KG1 (cell line): ENCODE data around the gene FCGR3B.
"Not testable (repeated sequence)": the region's sequence is repeated elsewhere in the genome, so short reads cannot be mapped to it uniquely, and the experiment has no call there.

Experiments
- DNase-seq: peaks from one replicate; lab custom pipeline; 2025; lab: John Stamatoyannopoulos, UW

Gene FCGR3B

DNA sequence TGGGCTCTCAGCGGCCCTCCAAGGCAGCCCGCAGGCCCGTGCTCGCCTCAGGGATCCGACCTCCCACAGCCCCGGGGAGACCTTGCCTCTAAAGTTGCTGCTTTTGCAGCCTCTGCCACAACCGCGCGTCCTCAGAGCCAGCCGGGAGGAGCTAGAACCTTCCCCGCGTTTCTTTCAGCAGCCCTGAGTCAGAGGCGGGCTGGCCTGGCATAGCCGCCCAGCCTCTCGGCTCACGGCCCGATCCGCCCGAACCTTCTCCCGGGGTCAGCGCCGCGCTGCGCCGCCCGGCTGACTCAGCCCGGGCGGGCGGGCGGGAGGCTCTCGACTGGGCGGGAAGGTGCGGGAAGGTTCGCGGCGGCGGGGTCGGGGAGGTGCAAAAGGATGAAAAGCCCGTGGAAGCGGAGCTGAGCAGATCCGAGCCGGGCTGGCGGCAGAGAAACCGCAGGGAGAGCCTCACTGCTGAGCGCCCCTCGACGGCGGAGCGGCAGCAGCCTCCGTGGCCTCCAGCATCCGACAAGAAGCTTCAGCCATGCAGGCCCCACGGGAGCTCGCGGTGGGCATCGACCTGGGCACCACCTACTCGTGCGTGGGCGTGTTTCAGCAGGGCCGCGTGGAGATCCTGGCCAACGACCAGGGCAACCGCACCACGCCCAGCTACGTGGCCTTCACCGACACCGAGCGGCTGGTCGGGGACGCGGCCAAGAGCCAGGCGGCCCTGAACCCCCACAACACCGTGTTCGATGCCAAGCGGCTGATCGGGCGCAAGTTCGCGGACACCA lies 25.0 kb downstream of the FCGR3B start:
- DNase-seq, result not testable (repeated sequence)

DNA sequence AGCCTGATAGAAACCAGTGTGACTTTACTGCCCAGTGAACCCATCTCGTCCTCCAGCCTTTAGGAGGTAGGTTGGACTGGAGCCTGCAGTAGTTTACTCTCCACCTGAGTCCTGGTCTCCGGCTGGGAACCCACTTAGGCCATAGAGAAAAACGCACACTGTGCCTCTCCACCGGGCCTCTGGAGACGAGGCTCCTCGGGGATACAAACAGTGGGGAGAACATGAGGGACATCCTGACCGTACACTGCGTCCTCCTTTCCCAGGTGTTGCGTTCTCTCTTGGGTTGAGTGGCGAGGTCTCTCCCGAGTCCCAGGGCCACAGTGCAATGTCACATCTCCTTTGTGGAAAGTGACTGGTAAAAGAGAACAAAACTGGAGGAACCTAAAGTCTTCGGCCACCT lies 26.0 kb downstream of the FCGR3B start:
- not testable (repeated sequence) for DNase-seq

DNA sequence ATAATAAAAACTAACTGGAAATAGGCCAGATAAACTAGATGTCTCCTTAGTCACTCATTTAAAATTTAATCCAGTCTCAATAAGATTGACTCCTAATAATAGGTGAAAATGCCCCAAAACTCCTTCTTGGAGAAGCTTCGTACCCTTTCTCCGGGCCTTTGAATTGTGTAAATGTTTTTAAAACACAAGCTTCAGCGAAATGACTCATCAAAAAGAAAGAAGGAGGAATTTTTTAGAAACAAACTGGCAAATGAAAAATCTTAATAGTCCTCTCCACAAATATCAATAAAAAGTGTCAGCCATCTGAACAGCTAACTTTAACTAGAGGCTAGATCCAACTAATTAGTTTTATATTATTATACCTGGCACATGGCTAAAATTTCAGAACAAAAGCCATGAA lies 33.9 kb downstream of the FCGR3B start:
- DNase-seq, result not testable (repeated sequence)

DNA sequence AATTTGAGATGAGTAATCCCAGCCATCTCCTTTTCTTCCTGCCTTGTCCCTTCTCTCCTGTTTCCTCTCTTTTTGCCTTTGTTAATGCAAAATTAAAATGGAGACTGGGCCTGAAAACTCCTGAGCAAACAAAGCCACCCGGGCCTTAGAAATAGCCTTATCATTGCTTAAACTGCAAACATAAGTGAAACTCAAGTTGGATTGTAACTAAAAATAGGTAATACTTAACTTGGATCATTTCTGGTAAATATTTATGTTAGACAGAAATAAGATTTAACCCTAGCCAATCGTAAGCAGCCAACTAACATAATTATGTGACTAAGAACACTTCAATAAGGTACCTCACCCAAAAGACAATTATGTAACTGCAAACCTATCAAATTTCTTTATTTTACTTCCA lies 35.4 kb downstream of the FCGR3B start:
- DNase-seq, result not testable (repeated sequence)

DNA sequence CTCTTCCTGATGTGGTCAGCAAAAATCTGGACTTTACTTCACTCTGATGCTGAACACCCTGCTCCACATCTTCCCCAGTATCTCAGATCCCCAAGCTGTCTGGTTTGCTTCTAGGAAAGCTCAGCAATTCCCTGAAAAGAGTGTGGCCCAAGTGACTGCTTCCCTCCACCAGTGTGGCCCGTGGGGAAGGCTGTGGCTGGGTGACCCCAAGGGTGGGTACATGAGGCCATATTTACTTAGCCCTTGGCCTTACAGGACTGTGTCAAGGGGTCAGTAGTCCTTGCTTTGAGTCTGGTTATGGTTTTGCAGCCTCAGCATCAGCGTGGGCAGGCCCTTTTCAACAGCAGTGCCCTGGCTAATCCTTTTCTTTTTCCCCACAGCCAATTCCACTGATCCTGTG lies 35.8 kb downstream of the FCGR3B start:
- DNase-seq, result not testable (repeated sequence)

DNA sequence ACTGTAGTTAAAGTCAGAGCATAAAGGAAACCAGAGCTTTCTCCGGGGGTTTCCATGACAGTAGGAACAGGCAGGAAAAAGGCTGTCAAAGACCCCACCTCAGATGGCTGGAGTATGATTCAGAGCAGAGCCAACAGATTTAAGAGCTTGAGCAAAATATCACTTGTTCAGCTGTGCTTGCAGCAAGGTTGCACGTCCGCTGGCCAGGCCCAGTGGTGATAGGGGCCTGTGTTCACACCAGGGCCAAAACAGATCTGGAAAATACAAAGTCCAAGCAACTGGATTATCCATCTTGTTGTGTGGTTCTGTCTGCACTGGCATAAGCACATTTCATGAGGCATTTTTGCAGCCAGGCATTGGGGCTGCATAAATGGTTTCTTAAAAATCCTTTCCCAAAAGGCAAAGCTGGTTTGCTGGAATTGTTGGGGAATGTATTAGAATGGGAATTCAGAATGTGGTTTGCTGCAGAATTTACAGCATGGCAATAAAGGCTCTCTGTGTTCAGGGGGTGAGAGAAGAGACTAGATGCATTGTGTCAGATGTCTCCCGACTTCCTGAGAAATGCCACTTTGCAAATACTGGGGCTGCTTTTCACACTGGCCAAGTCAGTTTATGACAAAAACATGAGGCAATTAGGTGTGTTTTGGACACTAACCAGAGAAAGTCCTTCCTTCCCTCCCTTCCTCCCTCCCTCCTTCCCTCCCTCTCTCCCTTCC lies 36.5 kb downstream of the FCGR3B start:
- not testable (repeated sequence) for DNase-seq

DNA sequence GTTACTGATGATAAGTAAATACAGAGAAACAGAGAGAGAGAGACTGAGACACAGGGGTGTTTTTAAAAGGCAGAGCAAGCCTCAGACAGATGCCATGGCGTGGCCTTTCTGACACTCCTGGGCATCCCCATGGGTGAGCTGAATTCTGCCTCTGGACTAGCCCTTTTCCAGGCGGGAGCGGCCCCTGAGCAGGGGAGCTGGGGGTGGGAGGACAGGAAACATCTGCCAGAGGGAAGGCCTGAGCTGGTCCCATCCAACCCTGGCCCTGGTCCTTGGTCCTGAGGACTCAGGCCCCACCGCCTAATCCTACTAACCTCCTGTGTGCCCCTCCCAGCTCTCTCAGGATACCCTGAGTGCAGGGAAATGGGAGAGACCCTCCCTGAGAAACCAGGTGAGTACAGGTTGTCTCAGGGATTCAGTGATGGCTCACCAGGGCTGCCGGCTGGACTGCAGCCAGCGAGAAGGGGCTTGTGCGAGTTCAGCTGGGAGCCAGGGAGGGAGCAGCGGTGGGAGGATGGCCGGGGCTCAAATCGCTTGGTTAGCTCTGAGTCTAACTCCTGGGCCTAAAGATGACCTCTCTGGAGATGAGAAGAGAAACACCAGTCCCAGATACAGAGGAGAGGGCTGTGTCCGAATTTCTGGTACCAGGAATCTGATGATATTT lies 37.8 kb downstream of the FCGR3B start:
- DNase-seq, result not testable (repeated sequence)

DNA sequence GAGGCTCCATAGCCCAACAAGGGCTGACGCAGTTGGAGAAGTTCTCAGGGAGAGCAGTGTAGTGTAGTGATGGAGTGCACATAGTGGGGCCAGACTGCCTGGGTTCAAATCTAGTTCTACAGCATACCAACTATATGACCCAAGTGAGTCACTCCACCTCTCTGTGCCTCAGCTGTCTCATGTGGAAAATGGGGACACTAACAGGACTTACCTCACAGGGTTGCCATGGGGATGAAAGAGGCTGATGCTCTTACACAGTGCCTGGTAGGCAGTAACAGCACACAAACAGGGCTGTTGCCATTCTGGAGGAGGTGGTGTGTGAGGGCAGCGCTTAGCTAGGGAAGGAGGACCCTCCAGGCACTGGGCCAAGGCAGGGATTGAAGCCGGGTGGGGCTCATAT lies 38.4 kb downstream of the FCGR3B start:
- not testable (repeated sequence) for DNase-seq

DNA sequence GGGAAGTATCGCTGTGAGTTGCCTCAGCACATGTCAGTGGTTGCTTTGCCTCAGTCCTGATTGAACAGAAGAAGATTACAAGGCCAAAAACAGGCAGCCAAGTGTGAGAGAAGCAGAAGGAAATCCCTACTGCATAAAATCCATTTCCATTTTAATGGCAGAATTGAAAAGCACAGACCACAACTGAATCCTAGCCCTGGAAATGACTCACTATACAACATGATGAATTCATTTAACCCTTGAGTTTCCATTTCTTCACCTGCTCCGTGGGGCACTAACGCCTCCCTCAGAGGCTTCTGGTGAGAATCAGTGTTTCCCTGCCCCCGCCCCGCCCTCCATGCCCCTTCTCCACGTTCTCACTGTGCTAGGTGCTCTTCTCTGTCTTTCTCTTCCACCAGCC lies 41.1 kb downstream of the FCGR3B start:
- DNase-seq, result not testable (repeated sequence)

DNA sequence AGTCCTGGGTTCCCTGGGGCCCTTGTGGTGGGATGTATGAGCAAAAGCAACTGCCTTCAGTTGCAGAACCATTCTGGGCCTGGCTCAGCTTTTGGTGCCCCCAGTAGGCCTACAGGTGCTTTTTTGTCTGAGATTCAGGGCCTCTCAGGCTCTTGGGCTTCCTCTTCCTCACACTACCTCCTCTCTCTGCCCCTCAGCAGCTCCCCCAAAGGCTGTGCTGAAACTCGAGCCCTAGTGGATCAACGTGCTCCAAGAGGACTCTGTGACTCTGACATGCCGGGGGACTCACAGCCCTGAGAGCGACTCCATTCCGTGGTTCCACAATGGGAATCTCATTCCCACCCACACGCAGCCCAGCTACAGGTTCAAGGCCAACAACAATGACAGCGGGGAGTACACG lies 41.6 kb downstream of the FCGR3B start:
- not testable (repeated sequence) for DNase-seq

DNA sequence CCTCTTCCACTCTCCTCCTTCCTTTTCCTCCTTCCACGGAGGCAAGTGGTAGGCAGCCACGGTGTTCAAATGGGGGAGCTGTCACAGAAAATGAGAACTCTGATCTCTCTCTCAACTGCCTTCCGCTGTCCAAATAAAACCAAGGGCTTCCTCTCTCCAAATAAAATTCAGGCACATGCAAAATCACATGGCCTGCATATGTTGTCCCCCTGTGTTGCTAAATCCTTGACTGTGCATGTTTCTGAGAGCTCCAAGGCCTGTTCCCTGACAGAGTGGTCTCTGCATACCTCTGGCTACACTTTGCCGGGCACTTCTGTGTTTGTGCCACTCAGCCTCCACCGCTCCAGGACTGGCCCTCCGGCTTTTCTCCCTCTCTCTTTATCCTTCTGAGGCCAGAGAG lies 42.4 kb downstream of the FCGR3B start:
- not testable (repeated sequence) for DNase-seq

DNA sequence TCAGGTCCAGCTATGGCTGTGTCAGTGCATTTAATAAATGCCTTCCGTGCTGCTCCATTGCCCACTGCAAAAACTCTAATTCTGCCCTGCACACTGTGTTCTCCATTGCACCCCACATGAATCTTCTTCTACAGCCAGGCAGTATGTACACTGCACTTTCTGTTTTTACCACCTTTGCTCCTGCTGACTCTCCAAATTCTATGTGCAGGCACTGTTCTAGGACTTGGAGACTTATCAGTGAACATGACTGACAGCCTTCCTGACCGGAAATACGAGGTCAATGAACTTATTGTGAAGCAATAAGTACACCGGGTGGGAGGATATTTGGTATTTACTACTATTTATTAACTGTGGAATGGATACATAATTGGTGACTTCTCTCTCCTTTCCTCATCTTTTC lies 48.1 kb downstream of the FCGR3B start:
- not testable (repeated sequence) for DNase-seq

DNA sequence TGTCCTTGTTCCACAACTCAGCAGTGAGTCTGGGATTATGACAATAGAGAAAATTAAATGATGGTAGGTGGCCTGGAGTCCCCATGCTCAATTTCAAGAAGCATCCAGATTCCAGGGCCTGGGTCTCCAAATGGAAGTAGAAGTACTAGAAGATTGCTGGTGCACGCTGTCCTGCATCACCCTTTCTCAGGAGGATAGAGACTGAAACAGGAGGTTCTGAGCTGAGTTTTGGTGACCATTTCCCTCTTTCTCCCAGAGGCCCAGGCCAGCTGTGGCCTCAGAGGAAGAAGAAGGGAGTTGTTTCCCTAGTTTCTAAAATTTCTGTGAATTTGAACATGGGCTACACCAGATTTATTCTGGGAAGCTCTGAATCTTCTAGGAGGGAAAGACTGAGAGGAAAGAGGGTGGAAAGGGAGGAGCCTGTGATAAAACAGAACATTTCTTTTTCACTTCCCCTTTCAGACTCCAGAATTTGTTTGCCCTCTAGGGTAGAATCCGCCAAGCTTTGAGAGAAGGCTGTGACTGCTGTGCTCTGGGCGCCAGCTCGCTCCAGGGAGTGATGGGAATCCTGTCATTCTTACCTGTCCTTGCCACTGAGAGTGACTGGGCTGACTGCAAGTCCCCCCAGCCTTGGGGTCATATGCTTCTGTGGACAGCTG lies 50.0 kb downstream of the FCGR3B start:
- not testable (repeated sequence) for DNase-seq

DNA sequence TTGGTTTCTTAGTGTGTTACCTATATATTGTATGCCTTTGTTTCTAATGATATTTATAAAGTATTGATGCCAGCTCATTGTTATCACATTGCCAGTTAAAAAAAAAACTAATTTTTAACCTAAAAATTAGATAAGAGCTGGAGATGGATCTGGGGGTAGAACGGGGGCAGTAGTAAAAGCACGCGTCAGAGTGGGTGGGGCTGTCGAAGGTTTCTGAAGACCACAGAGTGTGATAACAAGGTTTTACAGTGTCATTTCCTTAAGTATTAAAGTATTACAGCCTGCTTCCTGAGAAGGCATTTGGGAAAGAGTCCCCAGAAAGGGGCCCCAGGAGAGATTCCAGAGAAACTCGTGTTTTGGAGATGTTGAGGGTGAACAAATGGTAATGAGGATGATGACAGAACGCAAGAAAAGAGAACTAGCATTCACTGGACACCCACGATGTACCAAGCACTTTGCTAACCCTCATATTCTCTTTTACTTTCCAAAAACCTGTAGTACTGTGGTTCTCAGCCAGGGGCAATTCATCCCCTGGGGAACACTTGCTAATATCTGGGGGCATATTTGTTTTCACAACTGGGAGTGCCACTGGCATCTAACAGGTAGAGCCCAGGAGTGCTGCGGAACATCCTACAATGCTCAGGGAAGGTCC lies 51.0 kb downstream of the FCGR3B start:
- not testable (repeated sequence) for DNase-seq

DNA sequence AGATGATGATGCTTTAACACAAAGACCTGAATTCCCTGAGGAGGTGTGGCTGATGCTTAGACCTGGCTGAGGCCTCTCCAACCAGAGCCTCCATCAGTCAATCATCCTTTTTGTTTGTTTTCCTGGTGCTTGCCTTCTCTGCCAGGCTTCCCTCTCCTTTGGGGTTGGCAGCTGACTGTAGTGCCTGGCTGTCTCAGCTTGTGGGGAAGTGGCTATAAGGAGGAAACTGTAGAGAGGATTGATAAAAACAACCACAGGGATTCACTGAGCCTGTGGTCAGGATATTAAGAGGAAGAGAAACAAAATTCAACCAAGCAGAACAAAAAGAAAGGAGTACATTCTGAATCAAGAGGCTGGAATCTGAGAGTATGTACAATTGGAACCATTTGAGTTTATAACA lies 54.3 kb downstream of the FCGR3B start:
- DNase-seq, result not testable (repeated sequence)
